ENCODE data around the gene KIN.

- TF ChIP-seq CTCF (IDR thresholded peaks at IDR 0.05; ENCODE audit: borderline replicate concordance, extremely low read depth, low read length, poor library complexity, severe bottlenecking) (no peak), EZH2 (IDR thresholded peaks at IDR 0.05; ENCODE audit: borderline replicate concordance, low read depth, low read length, severe bottlenecking) (no peak)
These were observed 9.8 kb upstream of the KIN start for GRCh38 chr10:7797582-7797981.

Data from DND-41 (cell line).